Cerebellar cortex (tissue), 1 donor: ENCODE results near the gene LYSMD2.
A peak's percentile ranks its signal among the peaks of the same experiment; 100 is the strongest.

Experiments
- DNase-seq: peaks from one replicate; pipeline ENCODE4 v3.0.0-alpha.2; 2015; ENCODE audit warnings: low spot score

LYSMD2 gene

GRCh38 chr15:51718746-51719145, 18.7 kb downstream of the LYSMD2 start:
- no peak for DNase-seq

- DNase-seq, result no peak
Measured at GRCh38 chr15:51718219-51718618, 19.2 kb downstream of the LYSMD2 start.

DNA sequence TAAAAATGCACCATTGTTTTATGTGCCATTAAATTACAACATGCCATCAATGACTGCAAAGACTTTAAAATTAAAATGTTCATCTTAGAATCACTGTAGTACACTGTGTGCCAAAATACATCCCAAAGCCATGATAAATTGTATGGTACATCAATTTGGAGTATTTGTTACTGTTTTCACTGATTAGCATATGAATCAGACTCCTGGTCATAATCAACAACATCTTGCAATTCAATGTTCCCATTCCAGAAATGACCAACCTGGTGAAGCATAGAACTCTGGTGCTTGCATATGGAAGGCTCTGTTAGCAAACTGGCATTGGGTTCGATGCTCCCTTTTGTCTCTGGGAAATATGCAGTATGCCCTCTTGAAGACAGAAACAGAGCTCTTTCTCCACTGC, 22.5 kb downstream of the LYSMD2 start:
- DNase-seq, result no peak

GRCh38 chr15:51714162-51714561, 23.3 kb downstream of the LYSMD2 start:
- DNase-seq, result no peak

- DNase-seq, result no peak
Measured at GRCh38 chr15:51709031-51709430, 28.4 kb downstream of the LYSMD2 start.

DNA sequence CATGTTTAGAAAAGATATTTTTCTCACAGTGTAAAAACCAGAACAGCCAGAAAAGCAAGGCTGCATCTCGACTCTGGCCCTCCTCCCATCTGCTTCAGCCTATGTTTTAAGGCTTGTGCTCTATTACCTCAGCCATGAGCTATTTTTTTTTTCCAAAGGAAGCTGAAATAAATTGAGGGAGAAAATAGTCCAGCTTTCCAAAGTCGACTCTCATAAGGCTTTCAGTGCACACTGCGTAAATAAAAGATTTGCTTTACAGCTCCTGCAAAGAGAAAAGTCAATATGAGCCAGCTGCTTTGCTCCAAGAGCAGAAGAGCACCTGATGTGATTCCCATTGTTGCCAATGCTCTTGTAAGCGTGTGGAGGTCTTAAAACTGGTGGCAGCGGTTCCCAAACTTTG, 29.4 kb downstream of the LYSMD2 start:
- no peak for DNase-seq

DNA sequence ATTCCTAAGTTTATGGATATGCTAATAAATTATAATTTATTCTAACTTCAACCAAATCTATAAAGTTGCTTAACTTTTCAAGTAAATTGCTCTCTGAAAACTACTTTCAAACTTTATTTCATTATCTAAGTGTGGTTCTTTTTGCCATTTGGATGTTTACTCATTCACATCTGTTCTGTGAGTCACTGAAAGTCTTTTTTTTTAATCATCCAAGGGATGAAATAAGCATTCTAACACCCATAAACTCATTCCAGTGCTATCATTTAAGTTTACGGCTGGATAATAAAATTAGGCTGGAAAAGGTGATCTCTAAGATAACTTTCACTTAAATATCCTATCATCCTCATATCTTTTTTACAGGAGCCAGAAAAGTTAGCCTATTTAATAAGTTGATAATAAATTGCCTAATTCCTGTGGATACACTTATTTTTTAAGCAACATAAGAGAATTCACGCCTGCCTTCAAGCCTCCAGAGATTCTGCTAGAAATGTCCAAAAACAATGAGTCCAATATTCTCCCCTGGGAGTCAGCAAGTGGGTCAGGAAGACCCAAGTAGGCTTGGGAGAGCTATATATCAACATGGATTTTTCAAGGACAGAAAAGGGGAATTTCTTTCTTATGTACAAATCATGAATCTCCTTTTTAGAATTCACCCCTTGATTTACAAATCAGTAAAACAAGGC, 30.4 kb downstream of the LYSMD2 start:
- no peak for DNase-seq

DNA sequence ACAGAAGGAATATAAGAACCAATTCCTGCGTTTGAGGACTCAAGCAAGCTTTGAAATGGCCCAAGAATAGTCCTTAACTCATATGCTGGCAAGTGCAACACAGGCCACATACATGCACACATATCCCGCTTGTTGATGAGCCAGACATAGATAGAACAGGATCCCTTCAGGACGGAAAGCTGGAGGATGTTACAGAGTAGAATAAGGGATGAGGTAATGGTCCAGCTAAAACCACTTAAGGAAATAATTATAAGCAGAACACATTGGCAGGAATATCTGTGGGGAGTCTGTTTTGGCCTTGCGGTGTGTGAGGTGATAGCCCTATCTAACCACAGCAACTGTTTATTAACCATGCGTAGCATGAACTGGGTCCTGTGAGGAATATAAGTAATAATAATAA, 31.2 kb downstream of the LYSMD2 start:
- DNase-seq, result no peak

- no peak for DNase-seq
Measured at GRCh38 chr15:51702710-51703109, 34.7 kb downstream of the LYSMD2 start.

DNA sequence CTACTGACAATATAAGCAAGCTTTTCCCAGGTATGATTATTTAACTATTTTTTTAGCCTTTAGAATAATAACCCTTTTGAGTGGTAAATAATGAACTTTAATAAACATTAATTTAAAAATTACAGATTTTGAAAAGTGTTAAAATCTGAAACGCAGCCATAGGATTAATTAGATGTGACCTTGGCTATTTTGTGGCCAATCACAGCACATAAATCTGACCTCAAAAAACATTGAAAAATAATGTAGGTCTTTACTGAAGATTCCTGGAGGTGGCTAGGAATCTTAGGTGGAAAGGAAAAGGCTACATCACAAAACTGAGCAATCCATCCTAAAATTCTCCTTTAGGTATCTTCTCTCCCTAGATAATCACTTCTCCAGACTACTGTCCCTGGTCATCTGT, 38.1 kb downstream of the LYSMD2 start:
- DNase-seq, result no peak

- no peak for DNase-seq
Measured at GRCh38 chr15:51697163-51697562, 40.3 kb downstream of the LYSMD2 start.

DNA sequence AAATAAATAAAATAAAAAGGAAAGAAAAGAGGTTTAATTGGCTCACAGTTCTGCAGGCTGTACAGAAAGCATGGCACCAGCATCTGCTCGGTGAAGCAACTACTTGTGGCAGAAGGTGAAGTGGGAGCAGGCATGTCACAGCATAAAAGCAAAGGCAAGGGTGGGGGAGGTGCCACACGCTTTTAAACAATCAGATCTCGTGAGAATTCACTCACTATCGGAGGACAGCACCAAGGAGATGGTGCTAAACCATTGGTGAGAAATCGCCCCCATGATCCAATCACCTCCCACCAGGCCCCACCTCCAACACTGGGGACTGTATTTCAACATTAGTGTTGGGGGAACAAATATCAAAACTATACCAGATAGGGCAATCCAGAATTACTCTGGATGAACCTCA, 40.9 kb downstream of the LYSMD2 start:
- DNase-seq, result no peak

- no peak for DNase-seq
Measured at GRCh38 chr15:51692154-51692553, 45.3 kb downstream of the LYSMD2 start.

GRCh38 chr15:51688863-51689262, 48.6 kb downstream of the LYSMD2 start:
- DNase-seq, result no peak

DNA sequence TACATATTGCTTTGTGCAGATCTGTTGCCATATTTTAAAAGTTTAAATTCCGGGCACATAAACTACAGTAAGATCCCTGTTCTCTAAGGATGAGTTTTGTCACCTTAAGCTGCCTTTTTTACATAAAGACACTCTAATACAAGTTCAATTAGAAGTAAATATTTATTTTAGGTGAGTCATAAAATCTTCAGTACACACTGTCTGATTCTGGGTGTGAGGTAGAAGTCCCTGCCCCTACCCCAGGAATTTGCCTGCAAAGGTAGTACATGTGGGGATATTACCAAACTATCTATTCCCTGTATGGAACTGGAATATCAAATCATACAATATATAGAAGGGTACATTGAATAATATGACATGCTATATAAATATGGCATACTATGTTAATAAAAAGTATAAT, 49.9 kb downstream of the LYSMD2 start:
- DNase-seq, result no peak

GRCh38 chr15:51681303-51681963, 56.0 kb downstream of the LYSMD2 start, which contains the start of gene SCG3:
Gene SCG3 (plus strand): TSS chr15:51681503. CDS start chr15:51681756, 253 bp downstream.
- DNase-seq, result peak; percentile 84

- DNase-seq, result peak; percentile 17
Measured at GRCh38 chr15:51680321-51680720, 57.1 kb downstream of the LYSMD2 start.

- no peak for DNase-seq
Measured at GRCh38 chr15:51678096-51678495, 59.4 kb downstream of the LYSMD2 start.

- no peak for DNase-seq
Measured at GRCh38 chr15:51677452-51677851, 60.0 kb downstream of the LYSMD2 start.

DNA sequence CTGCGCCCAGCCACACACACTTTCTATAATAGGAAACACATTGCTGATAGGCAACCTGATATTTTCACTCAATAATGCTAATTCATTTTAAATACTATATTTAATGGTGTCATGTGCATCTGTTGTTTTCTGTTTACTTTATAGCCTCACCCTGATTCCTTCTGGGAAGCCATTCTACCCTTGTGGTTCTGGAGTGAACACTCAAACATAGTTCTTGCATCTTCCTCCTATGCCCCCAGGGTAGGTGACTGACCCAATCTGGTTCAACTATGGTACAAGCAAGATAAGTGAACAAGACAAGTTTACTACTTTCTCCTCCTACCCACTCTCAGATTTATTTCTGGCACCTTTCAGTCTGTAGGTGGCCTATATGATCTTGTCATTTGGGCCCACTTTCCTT, 60.4 kb downstream of the LYSMD2 start:
- DNase-seq, result no peak

- DNase-seq, result no peak
Measured at GRCh38 chr15:51675234-51675633, 62.2 kb downstream of the LYSMD2 start.
